Measurements from ENCODE around the gene PTPN7.

DNA sequence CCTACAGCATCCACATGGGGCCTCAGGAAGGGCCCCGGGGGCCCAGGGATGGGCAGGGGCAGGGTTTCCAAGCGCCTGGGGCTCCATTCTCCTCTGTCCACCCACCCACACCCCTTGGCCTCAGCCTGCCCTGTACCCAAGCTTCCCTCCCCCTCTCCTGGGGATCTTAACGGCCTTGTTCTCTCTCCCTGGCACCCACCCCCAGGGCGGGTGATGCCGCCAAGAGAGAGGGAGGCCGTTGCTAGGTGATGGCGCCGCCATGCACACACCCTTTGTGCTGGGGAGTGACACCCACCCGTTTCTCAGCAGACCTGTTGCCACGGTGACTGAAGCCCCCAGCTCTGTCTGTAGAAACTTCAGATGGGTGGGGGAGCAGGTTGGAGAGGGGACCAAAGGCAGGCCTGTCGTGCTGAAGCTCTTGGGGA lies 30.1 kb downstream of the PTPN7 start:
- TF ChIP-seq, protein P1, sequence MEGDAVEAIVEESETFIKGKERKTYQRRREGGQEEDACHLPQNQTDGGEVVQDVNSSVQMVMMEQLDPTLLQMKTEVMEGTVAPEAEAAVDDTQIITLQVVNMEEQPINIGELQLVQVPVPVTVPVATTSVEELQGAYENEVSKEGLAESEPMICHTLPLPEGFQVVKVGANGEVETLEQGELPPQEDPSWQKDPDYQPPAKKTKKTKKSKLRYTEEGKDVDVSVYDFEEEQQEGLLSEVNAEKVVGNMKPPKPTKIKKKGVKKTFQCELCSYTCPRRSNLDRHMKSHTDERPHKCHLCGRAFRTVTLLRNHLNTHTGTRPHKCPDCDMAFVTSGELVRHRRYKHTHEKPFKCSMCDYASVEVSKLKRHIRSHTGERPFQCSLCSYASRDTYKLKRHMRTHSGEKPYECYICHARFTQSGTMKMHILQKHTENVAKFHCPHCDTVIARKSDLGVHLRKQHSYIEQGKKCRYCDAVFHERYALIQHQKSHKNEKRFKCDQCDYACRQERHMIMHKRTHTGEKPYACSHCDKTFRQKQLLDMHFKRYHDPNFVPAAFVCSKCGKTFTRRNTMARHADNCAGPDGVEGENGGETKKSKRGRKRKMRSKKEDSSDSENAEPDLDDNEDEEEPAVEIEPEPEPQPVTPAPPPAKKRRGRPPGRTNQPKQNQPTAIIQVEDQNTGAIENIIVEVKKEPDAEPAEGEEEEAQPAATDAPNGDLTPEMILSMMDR (IDR thresholded peaks at IDR 0.05; ENCODE audit: low read length) = no peak
- no peak for TF ChIP-seq EZH2 (IDR thresholded peaks at IDR 0.05; ENCODE audit: borderline replicate concordance, low read length)
